ENCODE data around the gene CD247. TPM values are rescaled to one million over a fixed set of nuclear protein-coding genes. Genes with fewer than 3 reads are reported as not detected.

The CD247 gene
- total and polyA plus RNA-seq, 9 of the 15 experiments (the other 6 are each of a cell fraction or from before 2014, with no cell fraction given), result 0.08 to 0.42 (median 0.28) TPM; not detected in 5

- TF ChIP-seq AFF4 (CRISPR knock-in tag; IDR thresholded peaks at IDR 0.05) (no peak), MCM5 (IDR thresholded peaks at IDR 0.05; ENCODE audit: low read depth) (no peak), ZNF583 (CRISPR knock-in tag; IDR thresholded peaks at IDR 0.05) (no peak), FOSL1 (tag; conservative IDR thresholded peaks at IDR 0.05) (no peak), ATF2 (CRISPR knock-in tag; IDR thresholded peaks at IDR 0.05) (no peak), PURB (CRISPR knock-in tag; IDR thresholded peaks at IDR 0.05; ENCODE audit: low read depth) (no peak), SMAD3 (CRISPR knock-in tag; conservative IDR thresholded peaks at IDR 0.05) (no peak), EGR1 (conservative IDR thresholded peaks at IDR 0.05) (no peak), ZNF318 (IDR thresholded peaks at IDR 0.05; ENCODE audit: borderline replicate concordance in 1 of 2, low read depth in 1 of 2) (no peak)
These were observed 88.7 kb downstream of the CD247 start (continued) for GRCh38 chr1:167429612-167430011.
